SKM-1 treated with dmso at 0.1 percent for 144 hours (cell line): ENCODE results near the gene TEKT1.
"Not testable (repeated sequence)": the region's sequence is repeated elsewhere in the genome, so short reads cannot be mapped to it uniquely, and the experiment has no call there.

Experiments
- DNase-seq: peaks from one replicate; lab custom pipeline; 2025; ENCODE audit not compliant: unreplicated experiment; lab: John Stamatoyannopoulos, UW

Gene TEKT1

GRCh38 chr17:6816368-6816767 lies 15.2 kb downstream of the TEKT1 start:
- DNase-seq: not testable (repeated sequence)

- no peak for DNase-seq
Measured at GRCh38 chr17:6815775-6816174, 15.8 kb downstream of the TEKT1 start.

GRCh38 chr17:6812295-6812694 lies 19.2 kb downstream of the TEKT1 start:
- no peak for DNase-seq

- no peak for DNase-seq
Measured at GRCh38 chr17:6811510-6811909, 20.0 kb downstream of the TEKT1 start.

GRCh38 chr17:6800422-6801027 lies 31.0 kb downstream of the TEKT1 start:
- DNase-seq: no peak

GRCh38 chr17:6799738-6800137 lies 31.8 kb downstream of the TEKT1 start:
- no peak for DNase-seq

GRCh38 chr17:6797718-6798351 lies 33.7 kb downstream of the TEKT1 start:
- DNase-seq: no peak

GRCh38 chr17:6796887-6797490 lies 34.5 kb downstream of the TEKT1 start:
- DNase-seq: no peak

GRCh38 chr17:6796017-6796886 lies 35.3 kb downstream of the TEKT1 start:
- DNase-seq: no peak

- no peak for DNase-seq
Measured at GRCh38 chr17:6793748-6794493, 37.6 kb downstream of the TEKT1 start.

GRCh38 chr17:6789146-6789545 lies 42.4 kb downstream of the TEKT1 start:
- no peak for DNase-seq

- DNase-seq: no peak
Measured at GRCh38 chr17:6787081-6787693, 44.3 kb downstream of the TEKT1 start.

GRCh38 chr17:6786618-6787017 lies 44.9 kb downstream of the TEKT1 start:
- DNase-seq: no peak

GRCh38 chr17:6782244-6782643 lies 49.3 kb downstream of the TEKT1 start:
- DNase-seq: no peak

- no peak for DNase-seq
Measured at GRCh38 chr17:6780886-6781285, 50.6 kb downstream of the TEKT1 start.

GRCh38 chr17:6780001-6780400 lies 51.5 kb downstream of the TEKT1 start:
- DNase-seq: no peak

GRCh38 chr17:6779411-6779810 lies 52.1 kb downstream of the TEKT1 start:
- DNase-seq: no peak

- no peak for DNase-seq
Measured at GRCh38 chr17:6775871-6776405, 55.6 kb downstream of the TEKT1 start, which contains the start of gene FBXO39. FBXO39 (plus strand) TSS chr17:6776215; CDS start chr17:6779869, 3,654 bp downstream.

- not testable (repeated sequence) for DNase-seq
Measured at GRCh38 chr17:6774906-6775305, 56.6 kb downstream of the TEKT1 start.

GRCh38 chr17:6772016-6772415 lies 59.5 kb downstream of the TEKT1 start:
- no peak for DNase-seq
